OCI-LY1 (cell line): ENCODE results near the gene CELF4.

ENCODE experiments used
- H2AFZ ChIP-seq: fragments of 200-600 bp; sonication (generic), shearing (Covaris generic); 2 replicates; pipeline ENCODE4 v1.6.0; 2014; ENCODE audit warnings: antibody characterized with exemption, mild to moderate bottlenecking, low read length
- H3F3A ChIP-seq: fragments of 200-600 bp; sonication (generic), shearing (Covaris generic); 2 replicates; pipeline ENCODE4 v1.6.0; 2014; ENCODE audit warnings: mild to moderate bottlenecking, antibody characterized with exemption, low read length, moderate library complexity; ENCODE audit not compliant: insufficient read depth
- H3K27ac ChIP-seq: fragments of 200-600 bp; sonication (generic); 2 replicates; pipeline ENCODE4 v1.5.1; 2014; ENCODE audit warnings: low read length, mixed run types, mild to moderate bottlenecking, low read depth; ENCODE audit not compliant: poor library complexity, severe bottlenecking
- H3K27me3 ChIP-seq: fragments of 200-600 bp; sonication (generic); 2 replicates; pipeline ENCODE4 v1.6.0; 2014; ENCODE audit warnings: antibody characterized with exemption, mild to moderate bottlenecking, low read length, moderate library complexity; ENCODE audit not compliant: insufficient read depth
- H3K36me3 ChIP-seq: fragments of 200-600 bp; sonication (generic); 2 replicates; pipeline ENCODE4 v1.6.1; 2014; ENCODE audit warnings: mild to moderate bottlenecking, antibody characterized with exemption, low read length, moderate library complexity, mixed read lengths; ENCODE audit not compliant: insufficient read depth
- H3K4me1 ChIP-seq: fragments of 200-600 bp; sonication (generic); 2 replicates; pipeline ENCODE4 v1.5.1; 2014; ENCODE audit warnings: mild to moderate bottlenecking, low read length, moderate library complexity; ENCODE audit not compliant: insufficient read depth, severe bottlenecking
- H3K4me2 ChIP-seq: fragments of 200-600 bp; sonication (generic), shearing (Covaris generic); 2 replicates; pipeline ENCODE4 v1.6.1; 2014; ENCODE audit warnings: low read length
- H3K4me3 ChIP-seq: fragments of 200-600 bp; sonication (generic); 2 replicates; pipeline ENCODE4 v1.5.1; 2014; ENCODE audit warnings: low read length, low read depth, mild to moderate bottlenecking, mixed read lengths; ENCODE audit not compliant: poor library complexity, severe bottlenecking
- H3K79me2 ChIP-seq: fragments of 200-600 bp; shearing (Covaris generic); 2 replicates; pipeline ENCODE4 v1.6.1; 2016; ENCODE audit warnings: mixed run types, low read length, mixed read lengths; ENCODE audit not compliant: insufficient read depth
- H3K9ac ChIP-seq: fragments of 200-600 bp; sonication (generic), shearing (Covaris generic); 2 replicates; pipeline ENCODE4 v1.6.1; 2014; ENCODE audit warnings: mild to moderate bottlenecking, low read length, mixed read lengths
- H3K9me2 ChIP-seq: fragments of 200-600 bp; sonication (generic), shearing (Covaris generic); 2 replicates; pipeline ENCODE4 v1.6.1; 2014; ENCODE audit warnings: low read depth, mild to moderate bottlenecking, low read length, mixed read lengths
- H3K9me3 ChIP-seq: fragments of 200-600 bp; shearing (Covaris generic); 2 replicates; pipeline ENCODE4 v1.6.1; 2014; ENCODE audit warnings: low read length, mixed read lengths
- H4K20me1 ChIP-seq: fragments of 200-600 bp; sonication (generic), shearing (Covaris generic); 2 replicates; pipeline ENCODE4 v1.6.0; 2016; ENCODE audit warnings: mild to moderate bottlenecking, low read length; ENCODE audit not compliant: insufficient read depth
- CTCF ChIP-seq: fragments of 200-600 bp; sonication (generic), shearing (Covaris generic); IDR thresholded peaks from 2 replicates; pipeline ENCODE4 v1.5.1; 2017; ENCODE audit warnings: mild to moderate bottlenecking, antibody characterized with exemption, low read length, moderate library complexity, mixed read lengths
- EZH2 ChIP-seq: fragments of 200-600 bp; sonication (generic), shearing (Covaris generic); IDR thresholded peaks from 2 replicates; pipeline ENCODE4 v1.8.0; 2017; ENCODE audit warnings: borderline replicate concordance, mixed run types, mild to moderate bottlenecking, antibody characterized with exemption, low read length, moderate library complexity, mixed read lengths

Gene CELF4

DNA sequence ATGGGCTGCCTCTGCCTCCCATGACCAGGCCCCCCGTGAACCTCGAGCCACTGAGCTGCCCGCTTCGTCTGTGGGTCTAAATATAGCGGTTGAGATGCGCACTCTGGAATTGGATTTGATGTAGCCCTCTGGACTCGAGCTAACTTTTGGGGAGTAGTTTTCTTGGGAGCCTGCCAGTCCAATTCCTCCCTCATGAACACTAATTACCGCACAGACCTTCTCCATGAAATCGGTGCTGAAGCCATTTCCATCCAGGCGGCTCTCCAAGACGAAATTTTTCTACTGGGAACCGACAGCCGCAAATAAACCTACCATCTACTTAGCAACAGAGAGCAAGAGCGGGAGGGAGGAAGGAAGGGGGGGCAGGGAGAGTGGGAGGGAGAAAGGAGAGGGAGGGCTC is 63.6 kb downstream of the CELF4 start:
- H4K20me1 ChIP-seq = no peaks in the 10 kb centered on the region
- TF ChIP-seq EZH2 (no peak), CTCF (no peak)
- no peaks in the 10 kb centered on the region for H3K36me3 ChIP-seq
- H3K9ac ChIP-seq = no peak overlapping the region
- H3K27me3 ChIP-seq = no peaks in the 10 kb centered on the region
- H3K27ac ChIP-seq = no peak overlapping the region
- H3K4me2 ChIP-seq = no peak overlapping the region
- no peaks in the 10 kb centered on the region for H3K9me2 ChIP-seq
- H3K4me3 ChIP-seq = no peak overlapping the region
- no peaks in the 10 kb centered on the region for H3K4me1 ChIP-seq
- H2AFZ ChIP-seq = no peak overlapping the region
- no peaks in the 10 kb centered on the region for H3K9me3 ChIP-seq
- H3F3A ChIP-seq = no peaks in the 10 kb centered on the region
- H3K79me2 ChIP-seq = no peaks in the 10 kb centered on the region

GRCh38 chr18:37501136-37501535 is 64.5 kb downstream of the CELF4 start:
- no peaks in the 10 kb centered on the region for H3F3A ChIP-seq
- H4K20me1 ChIP-seq = no peaks in the 10 kb centered on the region
- H3K9me2 ChIP-seq = no peaks in the 10 kb centered on the region
- no peaks in the 10 kb centered on the region for H3K79me2 ChIP-seq
- H2AFZ ChIP-seq = no peak overlapping the region
- H3K27ac ChIP-seq = no peak overlapping the region
- H3K4me2 ChIP-seq = no peak overlapping the region
- no peaks in the 10 kb centered on the region for H3K4me1 ChIP-seq
- H3K9me3 ChIP-seq = no peaks in the 10 kb centered on the region
- H3K36me3 ChIP-seq = no peaks in the 10 kb centered on the region
- TF ChIP-seq EZH2 (no peak), CTCF (no peak)
- no peaks in the 10 kb centered on the region for H3K27me3 ChIP-seq
- H3K9ac ChIP-seq = no peak overlapping the region
- no peak overlapping the region for H3K4me3 ChIP-seq

DNA sequence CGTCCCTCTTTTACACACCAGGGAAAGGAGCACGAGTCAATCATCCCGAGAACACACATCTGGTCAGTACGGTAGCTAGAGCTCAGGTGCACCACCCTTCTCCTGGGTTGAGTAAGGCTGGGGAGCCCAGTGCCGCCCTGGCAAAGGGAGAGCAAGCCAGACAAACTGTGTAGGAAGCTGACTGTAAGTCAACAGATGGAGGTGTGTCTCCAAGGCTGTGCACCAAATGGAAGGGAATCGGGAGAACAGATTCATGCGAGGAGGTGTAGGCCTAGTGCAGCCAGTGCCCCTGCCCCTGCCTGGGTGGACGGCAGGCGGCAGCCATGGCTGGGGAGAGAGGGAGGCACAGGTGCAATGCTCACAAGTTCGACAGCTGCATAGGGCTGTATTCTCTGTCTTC is 65.7 kb downstream of the CELF4 start:
- Histone ChIP-seq H3K9me2 (no peaks in the 10 kb centered on the region), H3K27me3 (no peaks in the 10 kb centered on the region), H3K27ac (no peak overlapping the region), H3K9ac (no peak overlapping the region), H3K4me1 (no peaks in the 10 kb centered on the region), H3K79me2 (no peaks in the 10 kb centered on the region), H3K9me3 (no peaks in the 10 kb centered on the region), H3K4me3 (no peak overlapping the region), H3K4me2 (no peak overlapping the region), H2AFZ (no peak overlapping the region), H4K20me1 (no peaks in the 10 kb centered on the region), H3F3A (no peaks in the 10 kb centered on the region), H3K36me3 (no peaks in the 10 kb centered on the region)
- no peak for TF ChIP-seq EZH2
- no peak for TF ChIP-seq CTCF
